ENCODE results near the gene WNT5A. TPM values are rescaled to one million over a fixed set of nuclear protein-coding genes. Genes with fewer than 3 reads are reported as not detected.

The WNT5A gene
- total RNA-seq, 1 donor from 2014 or later = 27.2 TPM

- H3K9me3 ChIP-seq = no peaks in the 10 kb centered on the region
- peak overlapping the region; percentile 24 for H3K4me3 ChIP-seq
- no peak for TF ChIP-seq CTCF (IDR thresholded peaks at IDR 0.05)
- no peak for ATAC-seq
- H3K27me3 ChIP-seq (ENCODE audit: low read depth) = peaks cover 40% of the 10 kb centered on the region
- no peak for DNase-seq
- no peaks in the 10 kb centered on the region for H3K36me3 ChIP-seq
- peaks cover 23% of the 10 kb centered on the region for H3K4me1 ChIP-seq
- peak overlapping the region; percentile 34 for H3K27ac ChIP-seq
- intact Hi-C loops (cut with DNase I) = no loop called here
Measured at GRCh38 chr3:55489798-55490132, 2.7 kb upstream of the WNT5A start.

GRCh38 chr3:55488398-55489055, 1.4 kb upstream of the WNT5A start:
- no peaks in the 10 kb centered on the region for H3K9me3 ChIP-seq
- peaks cover 51% of the 10 kb centered on the region for H3K27me3 ChIP-seq (ENCODE audit: low read depth)
- peak overlapping the region; percentile 78 for H3K27ac ChIP-seq
- TF ChIP-seq CTCF (IDR thresholded peaks at IDR 0.05) = no peak
- no peaks in the 10 kb centered on the region for H3K36me3 ChIP-seq
- H3K4me3 ChIP-seq = peak overlapping the region; percentile 68
- peak; percentile 40 to 48 for ATAC-seq
- peak; percentile 74 for DNase-seq
- intact Hi-C loops (cut with DNase I) = no loop called here
- H3K4me1 ChIP-seq = peaks cover 24% of the 10 kb centered on the region

- Histone ChIP-seq H3K4me1 (peaks cover 24% of the 10 kb centered on the region), H3K27ac (peak overlapping the region; percentile 78), H3K27me3 (ENCODE audit: low read depth) (peaks cover 59% of the 10 kb centered on the region), H3K9me3 (no peaks in the 10 kb centered on the region), H3K36me3 (no peaks in the 10 kb centered on the region), H3K4me3 (peak overlapping the region; percentile 68)
- intact Hi-C loops (cut with DNase I) = no loop called here
- no peak for TF ChIP-seq CTCF (IDR thresholded peaks at IDR 0.05)
- peak; percentile 61 for DNase-seq
- ATAC-seq = peak; percentile 5 to 16
Measured at GRCh38 chr3:55487381-55488241, 505 bp upstream of the WNT5A start.

- intact Hi-C loops (cut with DNase I) = no loop called here
- peak overlapping the region; percentile 78 for H3K27ac ChIP-seq
- peak overlapping the region; percentile 68 for H3K4me3 ChIP-seq
- peak; percentile 81 for DNase-seq
- peaks cover 71% of the 10 kb centered on the region for H3K27me3 ChIP-seq (ENCODE audit: low read depth)
- TF ChIP-seq CTCF (IDR thresholded peaks at IDR 0.05) = no peak
- no peaks in the 10 kb centered on the region for H3K36me3 ChIP-seq
- H3K9me3 ChIP-seq = no peaks in the 10 kb centered on the region
- ATAC-seq = peak; percentile 43 to 53
- H3K4me1 ChIP-seq = peaks cover 31% of the 10 kb centered on the region
Measured at GRCh38 chr3:55486101-55486856, 827 bp downstream of the WNT5A start.

All from lower lobe of right lung (tissue), 2 donors.